OCI-LY7 (cell line): ENCODE measurements around the gene CNNM4. TPM values are rescaled to one million over a fixed set of nuclear protein-coding genes. Genes with fewer than 3 reads are reported as not detected.

Experiments
- BruUV-seq: library from RNA; stranded (reverse); fragments of 400-500 nt; replicated peaks from 2 replicates; lab custom pipeline; 2021; lab: Mats Ljungman, UMichigan
- CTCF ChIA-PET: fragments of 300-600 bp; sonication (Branson Sonifier 250); formaldehyde crosslinking; loops from one replicate; lab custom pipeline; 2022; ENCODE audit warnings: antibody characterized with exemption; ENCODE audit not compliant: unreplicated experiment; lab: Charles Lee
- POLR2A ChIA-PET: fragments of 300-600 bp; sonication (Branson Sonifier 250); formaldehyde crosslinking; loops from one replicate; lab custom pipeline; 2022; ENCODE audit warnings: antibody characterized with exemption; lab: Charles Lee
- DNase-seq: peaks from one replicate; pipeline ENCODE4 v3.0.0-alpha.2; 2015; ENCODE audit warnings: low spot score
- H2AFZ ChIP-seq: fragments of 200-600 bp; sonication (generic), shearing (Covaris generic); 2 replicates; pipeline ENCODE4 v1.6.1; 2014; ENCODE audit warnings: mild to moderate bottlenecking, antibody characterized with exemption, low read length, moderate library complexity
- H3K27ac ChIP-seq: fragments of 200-600 bp; sonication (generic); 2 replicates; pipeline ENCODE4 v1.5.1; 2014; ENCODE audit warnings: mixed run types, low read depth, mild to moderate bottlenecking, moderate library complexity, low read length, inconsistent platforms; ENCODE audit not compliant: poor library complexity, severe bottlenecking
- H3K36me3 ChIP-seq: fragments of 200-600 bp; sonication (generic); 2 replicates; pipeline ENCODE4 v1.6.1; 2014; ENCODE audit warnings: mild to moderate bottlenecking, antibody characterized with exemption, low read length, moderate library complexity, mixed read lengths; ENCODE audit not compliant: insufficient read depth
- H3K4me1 ChIP-seq: fragments of 200-600 bp; sonication (generic); 2 replicates; pipeline ENCODE4 v1.5.1; 2014; ENCODE audit warnings: mild to moderate bottlenecking, low read length; ENCODE audit not compliant: insufficient read depth, poor library complexity, severe bottlenecking
- H3K4me2 ChIP-seq: fragments of 200-600 bp; sonication (generic); 2 replicates; pipeline ENCODE4 v1.6.1; 2014; ENCODE audit warnings: mild to moderate bottlenecking, low read length
- H3K4me3 ChIP-seq: fragments of 200-600 bp; sonication (generic); 2 replicates; pipeline ENCODE4 v1.5.1; 2014; ENCODE audit warnings: mild to moderate bottlenecking, low read depth, low read length; ENCODE audit not compliant: poor library complexity, severe bottlenecking
- H3K79me2 ChIP-seq: fragments of 200-600 bp; sonication (generic); 2 replicates; pipeline ENCODE4 v1.6.1; 2016; ENCODE audit warnings: low read depth, mild to moderate bottlenecking, low read length, moderate library complexity, mixed read lengths; ENCODE audit not compliant: insufficient read depth
- H3K9me2 ChIP-seq: fragments of 200-600 bp; sonication (generic); 2 replicates; pipeline ENCODE4 v1.6.1; 2016; ENCODE audit warnings: mild to moderate bottlenecking, low read length, mixed read lengths; ENCODE audit not compliant: insufficient read depth
- H3K9me3 ChIP-seq: fragments of 200-600 bp; sonication (generic); 2 replicates; pipeline ENCODE4 v1.6.1; 2014; ENCODE audit warnings: mild to moderate bottlenecking, mixed run types, low read length, mixed read lengths
- H4K20me1 ChIP-seq: fragments of 200-600 bp; sonication (generic); 2 replicates; pipeline ENCODE4 v1.6.1; 2014; ENCODE audit warnings: mild to moderate bottlenecking, antibody characterized with exemption, low read length, moderate library complexity, mixed read lengths; ENCODE audit not compliant: insufficient read depth
- EZH2phosphoT487 ChIP-seq: fragments of 200-600 bp; sonication (generic); IDR thresholded peaks from 2 replicates; pipeline ENCODE4 v1.6.1; 2018; ENCODE audit warnings: low read depth, borderline replicate concordance, mild to moderate bottlenecking, mixed run types, antibody characterized with exemption, low read length, moderate library complexity, mixed read lengths
- intact Hi-C: fragments of 100-400 bp; cut with micrococcal nuclease; formaldehyde crosslinking; loops from one replicate; pipeline ENCODE4 v1.10.0; 2022; ENCODE audit not compliant: unreplicated experiment
- total RNA-seq, 2 experiments: library from RNA; depleted of rRNA in 1 of 2; stranded (reverse); fragments of >200 nt in 1 of 2; shearing (Covaris generic) in 1 of 2; gene quantifications; 2 replicates each; pipeline ENCODE4 v1.2.3, GENCODE V29; 2014 to 2022
- TF ChIP-seq, protein P1 (sequence below): fragments of 200-600 bp; sonication (generic); conservative IDR thresholded peaks from 2 replicates; pipeline ENCODE4 v1.5.1; 2014; ENCODE audit warnings: mild to moderate bottlenecking, antibody characterized with exemption, low read length, moderate library complexity, mixed read lengths

Gene CNNM4
- total RNA-seq, 2 experiments from 2014 or later = 5.1 to 6.4 TPM

DNA sequence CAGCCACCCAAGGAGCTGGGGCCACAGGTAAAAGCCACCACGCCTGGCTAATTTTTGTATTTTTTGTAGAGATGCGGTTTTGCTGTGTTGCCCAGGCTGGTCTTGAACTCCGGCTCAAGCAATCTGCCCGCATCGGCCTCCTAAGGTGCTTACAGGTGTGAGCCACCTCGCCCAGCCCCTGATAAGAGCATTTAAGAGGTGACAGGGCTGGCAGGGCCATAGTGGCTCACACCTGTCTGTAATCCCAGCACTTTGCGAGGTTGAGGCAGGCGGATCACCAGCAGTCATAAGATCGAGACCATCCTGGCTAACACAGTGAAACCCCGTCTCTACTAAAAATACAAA, 46.4 kb downstream of the CNNM4 start:
- H3K27ac ChIP-seq = peak overlapping the region; percentile 40
- H3K4me3 ChIP-seq = peak overlapping the region; percentile 1
- H3K36me3 ChIP-seq = no peaks in the 10 kb centered on the region; the same call in 1 of the 2 replicates
- H4K20me1 ChIP-seq = no peaks in the 10 kb centered on the region
- intact Hi-C loops = no loop called here
- H3K4me1 ChIP-seq = peaks cover 17% of the 10 kb centered on the region
- no peaks in the 10 kb centered on the region for H3K9me3 ChIP-seq
- ChIA-PET CTCF (interaction anchor here (1.1 kb wide), 1 partner anchor 9 kb away, joined by 4 read pairs; the partner anchor contains the start of gene CNNM3), POLR2A (no interaction called here)
- TF ChIP-seq EZH2phosphoT487 = no peak
- TF ChIP-seq, protein P1, sequence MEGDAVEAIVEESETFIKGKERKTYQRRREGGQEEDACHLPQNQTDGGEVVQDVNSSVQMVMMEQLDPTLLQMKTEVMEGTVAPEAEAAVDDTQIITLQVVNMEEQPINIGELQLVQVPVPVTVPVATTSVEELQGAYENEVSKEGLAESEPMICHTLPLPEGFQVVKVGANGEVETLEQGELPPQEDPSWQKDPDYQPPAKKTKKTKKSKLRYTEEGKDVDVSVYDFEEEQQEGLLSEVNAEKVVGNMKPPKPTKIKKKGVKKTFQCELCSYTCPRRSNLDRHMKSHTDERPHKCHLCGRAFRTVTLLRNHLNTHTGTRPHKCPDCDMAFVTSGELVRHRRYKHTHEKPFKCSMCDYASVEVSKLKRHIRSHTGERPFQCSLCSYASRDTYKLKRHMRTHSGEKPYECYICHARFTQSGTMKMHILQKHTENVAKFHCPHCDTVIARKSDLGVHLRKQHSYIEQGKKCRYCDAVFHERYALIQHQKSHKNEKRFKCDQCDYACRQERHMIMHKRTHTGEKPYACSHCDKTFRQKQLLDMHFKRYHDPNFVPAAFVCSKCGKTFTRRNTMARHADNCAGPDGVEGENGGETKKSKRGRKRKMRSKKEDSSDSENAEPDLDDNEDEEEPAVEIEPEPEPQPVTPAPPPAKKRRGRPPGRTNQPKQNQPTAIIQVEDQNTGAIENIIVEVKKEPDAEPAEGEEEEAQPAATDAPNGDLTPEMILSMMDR = no peak
- no peaks in the 10 kb centered on the region for H3K79me2 ChIP-seq
- H3K4me2 ChIP-seq = peak overlapping the region; percentile 51
- no TSS peak for BruUV-seq
- no peaks in the 10 kb centered on the region for H3K9me2 ChIP-seq
- H2AFZ ChIP-seq = peak overlapping the region; percentile 70; the same call in 1 of the 2 replicates
- no peak for DNase-seq

DNA sequence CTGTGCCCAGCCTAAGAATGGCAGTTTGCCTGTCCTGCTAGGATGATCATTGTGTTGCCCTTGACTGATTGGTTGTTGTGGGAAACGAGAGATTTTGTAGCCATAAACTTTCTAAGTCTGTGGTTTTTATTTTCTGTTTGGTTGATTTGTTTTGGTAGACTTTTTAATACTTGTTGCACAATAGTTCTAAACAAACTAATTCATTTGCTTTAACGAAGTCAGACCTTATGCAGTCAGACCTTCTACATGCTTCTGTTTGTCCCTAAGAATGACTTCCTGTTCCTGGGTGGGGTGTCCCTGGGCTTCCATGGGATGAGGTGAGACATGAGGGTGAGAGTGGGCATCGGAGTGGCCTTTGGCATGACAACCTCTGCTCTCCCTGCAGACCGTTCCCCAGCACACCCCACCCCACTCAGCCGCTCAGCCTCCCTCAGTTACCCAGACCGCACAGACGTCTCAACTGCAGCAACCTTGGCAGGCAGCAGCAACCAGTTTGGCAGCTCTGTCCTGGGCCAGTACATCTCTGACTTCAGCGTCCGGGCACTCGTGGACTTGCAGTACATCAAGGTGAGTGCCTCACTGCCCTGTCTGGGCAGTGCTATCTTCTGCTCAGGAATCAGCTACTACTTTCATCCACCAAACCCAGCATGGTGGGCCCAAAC, 47.6 kb downstream of the CNNM4 start:
- no TSS peak for BruUV-seq

More for the DNA sequence above, 47.6 kb downstream of the CNNM4 start:
- Histone ChIP-seq H3K27ac (no peak overlapping the region), H3K4me3 (no peak overlapping the region), H3K4me1 (peaks cover 13% of the 10 kb centered on the region), H3K36me3 (no peaks in the 10 kb centered on the region), H3K9me3 (no peaks in the 10 kb centered on the region), H4K20me1 (no peaks in the 10 kb centered on the region), H3K9me2 (no peaks in the 10 kb centered on the region), H3K4me2 (no peak overlapping the region), H2AFZ (no peak overlapping the region), H3K79me2 (no peaks in the 10 kb centered on the region)
- no peak for DNase-seq
- TF ChIP-seq, protein P1 = no peak
- TF ChIP-seq EZH2phosphoT487 = no peak
- ChIA-PET POLR2A (interaction anchor here (0.7 kb wide), 1 partner anchor 31 kb away, joined by 4 read pairs; no protein-coding TSS in a partner anchor), CTCF (no interaction called here)
- intact Hi-C loops = no loop called here
